HS-27A (cell line): ENCODE data around the gene GNL1.
"Not testable (repeated sequence)": the region's sequence is repeated elsewhere in the genome, so short reads cannot be mapped to it uniquely, and the experiment has no call there.

Experiments used
- DNase-seq: peaks from one replicate; pipeline ENCODE4 v3.0.0-alpha.2; 2012; ENCODE audit warnings: low read depth, missing footprints

The GNL1 gene

DNA sequence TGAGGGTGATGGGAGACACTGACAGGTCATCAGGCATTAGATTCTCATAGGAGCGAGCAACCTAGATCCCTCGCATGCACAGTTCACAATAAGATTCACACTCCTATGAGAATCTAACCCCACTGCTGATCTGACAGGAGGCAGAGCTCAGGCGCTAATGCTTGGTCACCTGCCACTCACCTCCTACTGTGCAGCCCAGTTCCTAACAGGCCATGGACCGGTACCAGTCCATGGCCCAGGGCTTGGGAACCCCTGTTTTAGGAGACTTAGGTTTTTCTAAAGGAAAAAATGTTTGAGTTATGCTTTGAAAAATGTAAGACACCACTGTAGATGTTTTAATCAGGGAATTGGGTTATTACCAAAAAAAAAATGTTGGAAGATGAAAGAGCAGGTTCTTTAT lies 60.3 kb downstream of the GNL1 start:
- DNase-seq = no peak

DNA sequence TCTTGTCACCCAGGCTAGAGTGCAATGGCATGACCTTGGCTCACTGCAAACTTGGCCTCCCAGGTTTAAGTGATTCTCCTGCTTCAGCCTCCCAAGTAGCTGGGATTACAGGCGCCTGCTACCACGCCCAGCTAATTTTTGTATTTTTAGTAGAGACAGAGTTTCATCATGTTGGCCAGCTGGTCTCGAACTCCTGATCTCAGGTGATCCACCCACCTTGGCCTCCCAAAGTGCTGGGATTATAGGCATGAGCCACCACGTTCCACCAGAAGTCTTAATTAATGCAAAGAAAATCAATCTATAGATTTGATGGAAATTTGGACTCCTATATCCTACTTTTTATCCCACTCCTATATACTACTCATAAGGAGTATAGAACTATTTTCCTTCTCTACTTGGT lies 61.2 kb downstream of the GNL1 start:
- DNase-seq = not testable (repeated sequence)

DNA sequence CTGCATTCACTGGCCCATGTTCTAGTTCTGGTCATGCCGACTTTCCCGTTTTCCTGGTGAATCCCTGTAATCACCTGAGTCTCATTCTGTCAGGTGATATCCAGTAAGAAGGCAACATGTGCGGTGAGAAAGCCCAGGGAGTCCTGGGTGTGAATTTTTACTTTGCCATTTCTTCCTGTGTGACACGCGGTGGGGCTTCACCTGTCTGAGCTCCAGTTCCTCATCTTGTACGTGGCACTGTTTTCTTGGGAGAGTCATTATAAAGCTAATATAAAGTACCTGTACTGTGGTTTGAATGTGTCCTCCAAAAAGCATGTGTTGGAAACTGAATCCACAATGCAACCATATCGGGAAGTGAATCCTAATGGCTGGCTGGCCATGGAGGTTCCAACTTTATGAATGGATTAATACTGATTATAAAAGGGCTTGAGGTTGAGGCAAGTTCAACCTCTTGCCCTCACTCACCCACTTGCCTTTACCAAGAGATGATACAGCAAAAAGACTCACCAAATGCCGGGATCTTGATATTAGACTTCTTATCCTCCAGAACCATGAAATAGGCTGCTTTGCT lies 61.9 kb downstream of the GNL1 start:
- no peak for DNase-seq

DNA sequence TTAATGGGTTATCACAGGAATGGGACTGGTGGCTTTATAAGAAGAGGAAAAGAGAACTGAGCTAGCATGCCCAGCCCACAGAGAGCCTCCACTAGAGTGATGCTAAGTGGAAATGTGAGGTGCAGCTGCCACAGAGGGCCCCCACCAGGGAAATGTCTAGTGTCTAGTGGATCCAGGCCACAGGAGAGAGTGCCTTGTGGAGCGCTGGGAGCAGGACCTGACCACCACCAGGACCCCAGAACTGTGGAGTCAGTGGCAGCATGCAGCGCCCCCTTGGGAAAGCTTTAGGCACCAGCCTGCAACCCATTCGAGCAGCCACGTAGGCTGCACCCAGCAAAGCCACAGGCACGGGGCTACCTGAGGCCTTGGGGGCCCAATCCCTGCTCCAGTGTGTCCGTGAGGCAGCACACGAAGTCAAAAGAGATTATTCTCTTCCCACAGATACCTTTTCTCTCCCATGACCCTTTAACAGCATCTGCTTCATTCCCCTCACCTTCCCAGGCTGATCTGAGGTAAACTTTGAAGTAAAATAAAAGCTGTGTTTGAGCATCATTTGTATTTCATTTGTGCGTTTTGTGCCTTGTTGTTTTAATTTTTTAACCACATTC lies 62.5 kb downstream of the GNL1 start:
- no peak for DNase-seq

DNA sequence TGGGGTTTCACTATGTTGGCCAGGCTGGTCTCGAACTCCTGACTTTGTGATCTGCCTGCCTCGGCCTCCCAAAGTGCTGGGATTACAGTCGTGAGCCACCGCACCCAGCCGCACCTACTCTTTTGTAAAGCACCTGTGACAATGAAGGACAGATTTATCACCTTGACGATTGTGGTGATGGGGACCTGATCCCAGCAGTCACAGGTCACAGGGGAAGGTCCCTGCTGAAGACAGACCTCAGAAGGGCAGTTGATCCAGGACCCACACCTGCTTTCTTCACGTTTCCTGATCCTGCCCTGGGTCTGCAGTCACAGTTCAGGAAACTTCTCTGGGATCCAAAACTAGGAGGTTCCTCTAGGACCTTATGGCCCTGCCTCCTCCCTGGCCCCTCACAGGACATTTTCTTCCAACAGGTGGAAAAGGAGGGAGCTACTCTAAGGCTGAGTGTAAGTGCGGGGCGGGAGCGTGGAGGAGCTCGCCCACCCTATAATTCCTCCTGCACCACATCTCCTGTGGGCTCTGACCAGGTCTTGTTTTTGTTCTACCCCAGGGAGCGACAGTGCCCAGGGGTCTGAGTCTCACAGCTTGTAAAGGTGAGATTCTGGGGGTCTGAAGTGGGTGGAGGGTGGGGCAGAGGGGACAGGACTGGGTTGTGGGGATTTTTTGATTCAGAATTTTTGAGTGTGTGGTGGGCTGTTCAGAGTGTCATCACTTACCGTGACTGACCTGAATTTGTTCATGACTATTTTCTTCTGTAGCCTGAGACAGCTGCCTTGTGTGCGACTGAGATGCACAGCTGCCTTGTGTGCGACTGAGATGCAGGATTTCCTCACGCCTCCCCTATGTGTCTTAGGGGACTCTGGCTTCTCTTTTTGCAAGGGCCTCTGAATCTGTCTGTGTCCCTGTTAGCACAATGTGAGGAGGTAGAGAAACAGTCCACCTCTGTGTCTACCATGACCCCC lies 64.0 kb downstream of the GNL1 start:
- DNase-seq = no peak
